Spinal cord (tissue), 4 donors: ENCODE data around the gene APCDD1. TPM values are rescaled to one million over a fixed set of nuclear protein-coding genes. Genes with fewer than 3 reads are reported as not detected.

Experiments
- polyA plus RNA-seq, 2 donors: library from polyadenylated mRNA; unstranded; fragments of 120-200 nt; gene quantifications; one replicate each; pipeline ENCODE4 v1.2.1, GENCODE V29; 2013; ENCODE audit not compliant: insufficient read length in 2 of 2
- total RNA-seq, 2 donors: library from RNA; depleted of rRNA in 1 of 2; stranded (reverse); fragments of 120-200 nt in 1 of 2; fragments of >200 nt in 1 of 2; gene quantifications; one replicate each; pipeline versions ENCODE4 v1.2.3 to v1.2.4, GENCODE V29; 2013 to 2014

APCDD1 gene
- total and polyA plus RNA-seq, 4 donors = 91.9 to 431 (median 226) TPM

Other genes with a start within 250 kb of the APCDD1 start
- gene NAPG, start 71.4 kb downstream of the APCDD1 start, total RNA-seq = 100 to 1,000 TPM in 1 of 2 donors, 10 to 100 TPM in 1; 57.1 to 125 TPM
- gene NAPG, start 71.4 kb downstream of the APCDD1 start, polyA plus RNA-seq = 10 to 100 TPM; 54.9 to 57.1 TPM